GM12878 (cell line): ENCODE results near the gene PIK3R2.

ENCODE experiments used
- POLR2A ChIP-seq: IDR thresholded peaks from 2 replicates; pipeline ENCODE4 v1.6.1; 2011; ENCODE audit warnings: low read depth, mild to moderate bottlenecking, low read length
- RAD21 ChIP-seq: IDR thresholded peaks from 2 replicates; pipeline ENCODE4 v1.6.1; 2011; ENCODE audit warnings: mild to moderate bottlenecking, low read depth, low read length, moderate library complexity; ENCODE audit not compliant: insufficient read depth
- ZZZ3 ChIP-seq: IDR thresholded peaks from 2 replicates; pipeline ENCODE4 v1.6.1; 2011; ENCODE audit warnings: low read depth; ENCODE audit not compliant: control insufficient read depth, insufficient read length

DNA sequence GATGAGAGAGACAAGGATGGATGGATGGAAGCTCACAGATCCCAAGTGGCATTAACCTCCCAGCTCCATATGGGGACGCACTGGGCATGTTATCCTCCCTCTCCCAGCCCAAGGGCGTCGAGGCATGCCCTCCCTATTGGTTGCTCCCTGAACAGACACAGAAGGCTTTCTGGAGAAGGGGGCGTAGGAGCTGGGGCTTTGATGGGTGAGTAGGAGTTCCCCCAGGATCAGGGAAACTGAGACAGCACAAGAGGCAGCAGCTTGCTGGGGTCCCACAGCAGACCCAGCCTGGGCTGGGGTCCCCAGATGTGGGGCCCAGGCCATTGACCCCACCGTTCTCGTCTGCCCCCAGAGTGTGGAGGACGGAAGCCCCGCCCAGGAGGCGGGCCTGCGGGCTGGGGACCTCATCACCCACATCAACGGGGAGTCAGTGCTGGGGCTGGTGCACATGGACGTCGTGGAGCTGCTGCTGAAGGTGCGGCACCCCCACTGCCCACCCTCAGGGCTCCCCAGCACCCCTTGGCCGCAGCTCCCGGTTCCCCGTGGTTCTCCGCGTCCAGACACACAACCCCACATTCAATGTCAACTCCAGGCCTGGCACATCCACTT is 7.5 kb upstream of the PIK3R2 start:
- TF ChIP-seq ZZZ3 (no peak), POLR2A (no peak; the same call in 1 of the 2 replicates), RAD21 (no peak)
